GM21526 (cell line): Measurements from ENCODE around the gene WRNIP1.
"Not testable (repeated sequence)": the region's sequence is repeated elsewhere in the genome, so short reads cannot be mapped to it uniquely, and the experiment has no call there.

Source experiments
- ATAC-seq: cut with Tn5 transposase; IDR thresholded peaks from one replicate; pipeline ENCODE4 v1.9.1; 2021; ENCODE audit warnings: moderate library complexity; ENCODE audit not compliant: unreplicated experiment, low FRiP score

Gene WRNIP1

GRCh38 chr6:2782825-2783187 lies 17.6 kb downstream of the WRNIP1 start:
- no peak for ATAC-seq

- ATAC-seq = no peak
These were observed 18.2 kb downstream of the WRNIP1 start for GRCh38 chr6:2783188-2783963.

GRCh38 chr6:2784061-2784460 lies 18.9 kb downstream of the WRNIP1 start:
- no peak for ATAC-seq

GRCh38 chr6:2784930-2785329 lies 19.7 kb downstream of the WRNIP1 start:
- ATAC-seq = no peak

GRCh38 chr6:2786269-2786668 lies 21.1 kb downstream of the WRNIP1 start:
- no peak for ATAC-seq

GRCh38 chr6:2790588-2791449 lies 25.6 kb downstream of the WRNIP1 start:
- ATAC-seq = no peak

- no peak for ATAC-seq
These were observed 26.3 kb downstream of the WRNIP1 start for GRCh38 chr6:2791450-2791974.

- ATAC-seq = no peak
These were observed 27.3 kb downstream of the WRNIP1 start for GRCh38 chr6:2792330-2793110.

- no peak for ATAC-seq
These were observed 28.4 kb downstream of the WRNIP1 start for GRCh38 chr6:2793534-2794151.

GRCh38 chr6:2794171-2794730 lies 29.1 kb downstream of the WRNIP1 start:
- no peak for ATAC-seq

GRCh38 chr6:2795162-2795561 lies 30.0 kb downstream of the WRNIP1 start:
- ATAC-seq = no peak

- no peak for ATAC-seq
These were observed 30.8 kb downstream of the WRNIP1 start for GRCh38 chr6:2795956-2796355.

- ATAC-seq = no peak
These were observed 31.7 kb downstream of the WRNIP1 start for GRCh38 chr6:2796861-2797260.

- no peak for ATAC-seq
These were observed 32.4 kb downstream of the WRNIP1 start for GRCh38 chr6:2797564-2798031.

GRCh38 chr6:2798586-2799134 lies 33.5 kb downstream of the WRNIP1 start:
- ATAC-seq = no peak

- no peak for ATAC-seq
These were observed 34.8 kb downstream of the WRNIP1 start for GRCh38 chr6:2799936-2800527.

- no peak for ATAC-seq
These were observed 35.5 kb downstream of the WRNIP1 start for GRCh38 chr6:2800552-2801316.

GRCh38 chr6:2801687-2802086 lies 36.5 kb downstream of the WRNIP1 start:
- ATAC-seq = not testable (repeated sequence)
